H9 (cell line): Measurements from ENCODE around the gene EHMT2. TPM values are rescaled to one million over a fixed set of nuclear protein-coding genes. Genes with fewer than 3 reads are reported as not detected.

Source experiments
- DNase-seq: peaks from one replicate; pipeline ENCODE4 v3.0.0-alpha.2; 2017
- H2AFZ ChIP-seq: one replicate; pipeline ENCODE4 v1.6.1; 2013; ENCODE audit warnings: mild to moderate bottlenecking, low read length, control low read depth, moderate library complexity
- H2AK5ac ChIP-seq: 2 replicates; pipeline ENCODE4 v1.6.1; 2013; ENCODE audit warnings: low read length, control low read depth, mixed read lengths; ENCODE audit not compliant: insufficient read length
- H2BK120ac ChIP-seq: one replicate; pipeline ENCODE4 v1.6.1; 2013; ENCODE audit warnings: low read depth, mild to moderate bottlenecking, low read length, control low read depth, inconsistent platforms; ENCODE audit not compliant: poor library complexity, severe bottlenecking
- H2BK12ac ChIP-seq: 2 replicates; pipeline ENCODE4 v1.6.1; 2013; ENCODE audit warnings: low read length, control low read depth, mixed read lengths, low read depth; ENCODE audit not compliant: insufficient read length
- H2BK15ac ChIP-seq: 2 replicates; pipeline ENCODE4 v1.6.1; 2013; ENCODE audit warnings: low read depth, low read length, control low read depth
- H2BK20ac ChIP-seq: one replicate; pipeline ENCODE4 v1.6.1; 2013; ENCODE audit warnings: low read depth, mild to moderate bottlenecking, low read length, control low read depth, inconsistent platforms; ENCODE audit not compliant: poor library complexity, severe bottlenecking
- H2BK5ac ChIP-seq: 2 replicates; pipeline ENCODE4 v1.6.1; 2013; ENCODE audit warnings: low read length, control low read depth, mixed read lengths; ENCODE audit not compliant: insufficient read length
- H3K14ac ChIP-seq: 2 replicates; pipeline ENCODE4 v1.6.1; 2013; ENCODE audit warnings: low read length, control low read depth; ENCODE audit not compliant: insufficient read depth
- H3K18ac ChIP-seq: 2 replicates; pipeline ENCODE4 v1.6.1; 2013; ENCODE audit warnings: low read depth, mild to moderate bottlenecking, mixed read lengths, low read length, control low read depth; ENCODE audit not compliant: insufficient read length
- H3K23ac ChIP-seq: 2 replicates; pipeline ENCODE4 v1.6.1; 2013; ENCODE audit warnings: low read length, control low read depth, mixed read lengths, low read depth; ENCODE audit not compliant: insufficient read length
- H3K23me2 ChIP-seq: 2 replicates; pipeline ENCODE4 v1.6.1; 2013; ENCODE audit warnings: low read depth, mild to moderate bottlenecking, mixed read lengths, low read length, control low read depth; ENCODE audit not compliant: insufficient read length, poor library complexity, severe bottlenecking
- H3K27ac ChIP-seq: 2 replicates; pipeline ENCODE4 v1.5.1; 2013; ENCODE audit warnings: low read length, control low read depth, mixed read lengths, low read depth; ENCODE audit not compliant: insufficient read length
- H3K27me3 ChIP-seq: 2 replicates; pipeline ENCODE4 v1.6.1; 2013; ENCODE audit warnings: low read length, control low read depth, inconsistent platforms; ENCODE audit not compliant: insufficient read depth
- H3K4ac ChIP-seq: 2 replicates; pipeline ENCODE4 v1.6.1; 2013; ENCODE audit warnings: low read depth, mild to moderate bottlenecking, control low read depth, inconsistent platforms, low read length, moderate library complexity
- H3K4me1 ChIP-seq: 2 replicates; pipeline ENCODE4 v1.6.1; 2013; ENCODE audit warnings: low read length, control low read depth, inconsistent platforms; ENCODE audit not compliant: insufficient read depth
- H3K4me2 ChIP-seq: 2 replicates; pipeline ENCODE4 v1.6.1; 2013; ENCODE audit warnings: low read length, control low read depth, mixed read lengths; ENCODE audit not compliant: insufficient read length, insufficient read depth
- H3K56ac ChIP-seq: 2 replicates; pipeline ENCODE4 v1.6.1; 2013; ENCODE audit warnings: low read depth, mild to moderate bottlenecking, mixed read lengths, low read length, control low read depth; ENCODE audit not compliant: insufficient read length
- H3K79me1 ChIP-seq: 2 replicates; pipeline ENCODE4 v1.6.1; 2013; ENCODE audit warnings: low read depth, mild to moderate bottlenecking, moderate library complexity, low read length, control low read depth, inconsistent platforms; ENCODE audit not compliant: insufficient read depth, poor library complexity, severe bottlenecking
- H3K79me2 ChIP-seq: 2 replicates; pipeline ENCODE4 v1.6.1; 2013; ENCODE audit warnings: low read length, control low read depth, inconsistent platforms; ENCODE audit not compliant: insufficient read depth
- H3K9ac ChIP-seq: 2 replicates; pipeline ENCODE4 v1.6.1; 2013; ENCODE audit warnings: low read length, control low read depth, mixed read lengths; ENCODE audit not compliant: insufficient read length; ENCODE audit errors: extremely low read depth
- H3K9me3 ChIP-seq: one replicate; pipeline ENCODE4 v1.6.1; 2013; ENCODE audit warnings: low read depth, low read length, inconsistent platforms; ENCODE audit not compliant: control insufficient read depth
- H3T11ph ChIP-seq: one replicate; pipeline ENCODE4 v1.6.1; 2013; ENCODE audit warnings: mild to moderate bottlenecking, low read length, control low read depth, inconsistent platforms
- H4K20me1 ChIP-seq: one replicate; pipeline ENCODE4 v1.6.1; 2013; ENCODE audit not compliant: control insufficient read depth, insufficient read length, insufficient read depth
- H4K5ac ChIP-seq: 2 replicates; pipeline ENCODE4 v1.6.1; 2013; ENCODE audit warnings: low read depth, mild to moderate bottlenecking, mixed read lengths, low read length, control low read depth; ENCODE audit not compliant: insufficient read length
- H4K8ac ChIP-seq: replicated peaks from 2 replicates; pipeline ENCODE4 v1.6.1; 2013; ENCODE audit warnings: low read length, control low read depth, mixed read lengths, low read depth; ENCODE audit not compliant: insufficient read length
- H4K91ac ChIP-seq: 2 replicates; pipeline ENCODE4 v1.6.1; 2013; ENCODE audit warnings: low read depth, mild to moderate bottlenecking, moderate library complexity, mixed read lengths, low read length, control low read depth; ENCODE audit not compliant: insufficient read length
- H3K27ac Mint-ChIP-seq, 3 experiments: 2 replicates in 2 of 3; 3 replicates in 1 of 3; pipeline ENCODE4 v1.8.0; 2020 to 2021; ENCODE audit warnings: mixed read lengths in 3 of 3, mild to moderate bottlenecking in 1 of 3, moderate library complexity in 1 of 3
- H3K27me3 Mint-ChIP-seq: 2 replicates; pipeline ENCODE4 v1.8.0; 2021; ENCODE audit warnings: low read depth, mild to moderate bottlenecking, moderate library complexity, mixed read lengths
- H3K36me3 Mint-ChIP-seq, 3 experiments: 2 replicates in 2 of 3; 3 replicates in 1 of 3; pipeline ENCODE4 v1.8.0; 2020 to 2021; ENCODE audit warnings: low read depth in 3 of 3, mixed read lengths in 3 of 3; ENCODE audit not compliant: insufficient read depth in 1 of 3
- H3K4me1 Mint-ChIP-seq, 2 experiments: 2 replicates each; pipeline ENCODE4 v1.8.0; 2020; ENCODE audit warnings: mixed read lengths in 2 of 2
- H3K4me3 Mint-ChIP-seq, 2 experiments: 2 replicates in 1 of 2; 3 replicates in 1 of 2; pipeline ENCODE4 v1.8.0; 2020 to 2021; ENCODE audit warnings: mild to moderate bottlenecking in 2 of 2, mixed read lengths in 2 of 2, moderate library complexity in 1 of 2
- H3K9me3 Mint-ChIP-seq, 2 experiments: 2 replicates in 1 of 2; 3 replicates in 1 of 2; pipeline ENCODE4 v1.8.0; 2020; ENCODE audit warnings: mild to moderate bottlenecking in 2 of 2, mixed read lengths in 2 of 2, moderate library complexity in 1 of 2
- CTCF ChIP-seq: fragments of 200-600 bp; sonication (generic); conservative IDR thresholded peaks from 3 replicates; pipeline ENCODE4 v1.8.0; 2021; ENCODE audit warnings: antibody characterized with exemption, mild to moderate bottlenecking
- WGBS: extraction: QIAGEN DNeasy Blood & Tissue Kit; methylation state at CpG from one replicate; pipeline ENCODE4 v1.1.7; 2013; ENCODE audit warnings: missing lambda C conversion rate, low lambda C conversion rate, mixed read lengths; ENCODE audit not compliant: insufficient read length; ENCODE audit errors: extremely low coverage; 5-methylcytosine and 5-hydroxymethylcytosine counted together
- total RNA-seq: library from RNA; stranded (reverse); gene quantifications from 2 replicates; pipeline ENCODE4 v1.2.1, GENCODE V29; 2021

Gene EHMT2
- total RNA-seq, 1 experiment from 2014 or later, result 124 TPM

GRCh38 chr6:31887173-31888007 lies 10.1 kb downstream of the EHMT2 start:
- H3K4me1 Mint-ChIP-seq, result no peaks in the 10 kb centered on the region
- no peak overlapping the region for H3K9ac ChIP-seq
- H3K23me2 ChIP-seq, result no peaks in the 10 kb centered on the region
- H3K4ac ChIP-seq, result no peak overlapping the region
- H4K20me1 ChIP-seq, result no peaks in the 10 kb centered on the region
- no peaks in the 10 kb centered on the region for H3K9me3 ChIP-seq
- H3K4me3 Mint-ChIP-seq, result no peak overlapping the region
- peaks cover 66 to 96% (median 94%) of the 10 kb centered on the region in 3 experiments; a peak in 6 of 7 replicates for H3K36me3 Mint-ChIP-seq
- no peak overlapping the region for H3K18ac ChIP-seq
- DNase-seq, result no peak
- no peak overlapping the region for H2BK15ac ChIP-seq
- H3K79me2 ChIP-seq, result no peaks in the 10 kb centered on the region
- no peak overlapping the region for H2AK5ac ChIP-seq
- H2BK12ac ChIP-seq, result no peak overlapping the region
- no peak overlapping the region for H2AFZ ChIP-seq
- H3K4me1 ChIP-seq, result no peaks in the 10 kb centered on the region
- no CpG with 5 or more reads among the region's 19 CpGs for WGBS
- no peak overlapping the region for H3K4me2 ChIP-seq
- H2BK5ac ChIP-seq, result no peak overlapping the region
- no peak overlapping the region for H4K5ac ChIP-seq
- TF ChIP-seq CTCF, result no peak
- no peak overlapping the region for H2BK20ac ChIP-seq
- H3K9me3 Mint-ChIP-seq, result no peaks in the 10 kb centered on the region
- H4K91ac ChIP-seq, result no peak overlapping the region
- no peak overlapping the region for H3K56ac ChIP-seq
- H3K27ac ChIP-seq, result no peak overlapping the region
- no peaks in the 10 kb centered on the region for H3K27me3 Mint-ChIP-seq
- H4K8ac ChIP-seq, result no peak overlapping the region
- H3K79me1 ChIP-seq, result no peaks in the 10 kb centered on the region
- H3K14ac ChIP-seq, result no peak overlapping the region
- H3K27me3 ChIP-seq, result no peaks in the 10 kb centered on the region
- H3T11ph ChIP-seq, result no peak overlapping the region
- H3K23ac ChIP-seq, result no peak overlapping the region
- no peak overlapping the region for H3K27ac Mint-ChIP-seq
- no peak overlapping the region for H2BK120ac ChIP-seq
